GM21529 (cell line): ENCODE data around the gene RNF144A.
"Not testable (repeated sequence)": the region's sequence is repeated elsewhere in the genome, so short reads cannot be mapped to it uniquely, and the experiment has no call there.

Experiments
- ATAC-seq: cut with Tn5 transposase; IDR thresholded peaks from one replicate; pipeline ENCODE4 v1.9.1; 2021; ENCODE audit not compliant: unreplicated experiment

The RNF144A gene, protein sequence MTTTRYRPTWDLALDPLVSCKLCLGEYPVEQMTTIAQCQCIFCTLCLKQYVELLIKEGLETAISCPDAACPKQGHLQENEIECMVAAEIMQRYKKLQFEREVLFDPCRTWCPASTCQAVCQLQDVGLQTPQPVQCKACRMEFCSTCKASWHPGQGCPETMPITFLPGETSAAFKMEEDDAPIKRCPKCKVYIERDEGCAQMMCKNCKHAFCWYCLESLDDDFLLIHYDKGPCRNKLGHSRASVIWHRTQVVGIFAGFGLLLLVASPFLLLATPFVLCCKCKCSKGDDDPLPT

GRCh38 chr2:6917071-6917760 lies at the start of gene RNF144A:
Gene RNF144A, plus strand, starts transcription at chr2:6917412. Its CDS starts 79,515 bp downstream, at chr2:6996927.
- peak; percentile 81 for ATAC-seq

- ATAC-seq: peak; percentile 80
Measured at GRCh38 chr2:6872394-6872793, 44.8 kb upstream of the RNF144A start.

- no peak for ATAC-seq
Measured at GRCh38 chr2:6874032-6874431, 43.2 kb upstream of the RNF144A start.

DNA sequence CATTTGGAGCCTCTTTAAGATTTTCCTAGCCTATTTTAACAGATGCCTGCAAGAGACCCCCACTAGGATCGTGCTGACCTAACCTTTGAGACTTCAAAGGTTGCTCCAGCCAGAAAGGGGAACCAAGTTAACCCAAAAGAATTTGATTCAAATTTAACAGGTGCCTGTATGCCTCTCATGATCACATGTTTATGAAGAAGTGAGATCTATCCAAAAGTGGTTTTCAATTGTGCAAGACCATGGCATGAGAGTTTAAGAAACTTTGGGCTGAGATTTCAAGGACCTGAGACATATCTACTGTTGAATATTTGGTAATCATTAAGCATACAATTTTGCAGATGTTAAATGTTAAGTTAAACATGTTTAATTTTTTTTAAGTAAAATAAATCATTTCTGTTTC lies 40.9 kb upstream of the RNF144A start:
- ATAC-seq: no peak

DNA sequence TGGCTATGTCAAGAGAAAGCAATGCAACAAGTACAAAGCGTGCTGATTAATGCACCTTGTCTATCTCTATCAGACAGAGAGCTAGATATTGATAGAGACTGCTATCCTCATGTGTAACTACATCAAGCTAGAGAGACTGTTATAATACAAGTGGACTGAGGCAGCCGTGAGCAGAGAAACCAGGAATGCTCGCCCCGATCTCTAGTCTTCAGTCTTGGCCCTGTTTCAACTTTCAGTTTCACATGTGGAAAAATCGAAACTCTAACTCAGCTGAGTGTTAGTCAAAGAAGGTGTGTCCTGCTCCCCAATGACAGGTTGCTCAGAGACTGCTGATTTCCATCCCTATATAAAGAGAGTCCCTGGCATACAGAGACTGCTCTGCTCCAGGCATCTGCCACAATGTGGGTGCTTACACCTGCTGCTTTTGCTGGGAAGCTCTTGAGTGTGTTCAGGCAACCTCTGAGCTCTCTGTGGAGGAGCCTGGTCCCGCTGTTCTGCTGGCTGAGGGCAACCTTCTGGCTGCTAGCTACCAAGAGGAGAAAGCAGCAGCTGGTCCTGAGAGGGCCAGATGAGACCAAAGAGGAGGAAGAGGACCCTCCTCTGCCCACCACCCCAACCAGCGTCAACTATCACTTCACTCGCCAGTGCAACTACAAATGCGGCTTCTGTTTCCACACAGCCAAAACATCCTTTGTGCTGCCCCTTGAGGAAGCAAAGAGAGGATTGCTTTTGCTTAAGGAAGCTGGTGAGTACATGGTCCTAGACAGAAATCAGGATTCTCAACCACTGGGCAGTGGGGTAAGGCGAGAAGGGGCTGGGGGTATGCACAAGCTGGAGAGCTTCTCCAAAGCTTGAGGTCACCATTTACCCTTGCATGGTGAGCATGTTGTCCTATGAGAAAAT lies 39.6 kb upstream of the RNF144A start, which contains the start of gene RSAD2:
Gene RSAD2, plus strand, starts transcription at position 376 of the 903 bp plus-strand sequence. Its CDS starts 24 bp downstream, at position 400.
- peak; percentile 78 for ATAC-seq

- no peak for ATAC-seq
Measured at GRCh38 chr2:6878549-6878948, 38.7 kb upstream of the RNF144A start.

DNA sequence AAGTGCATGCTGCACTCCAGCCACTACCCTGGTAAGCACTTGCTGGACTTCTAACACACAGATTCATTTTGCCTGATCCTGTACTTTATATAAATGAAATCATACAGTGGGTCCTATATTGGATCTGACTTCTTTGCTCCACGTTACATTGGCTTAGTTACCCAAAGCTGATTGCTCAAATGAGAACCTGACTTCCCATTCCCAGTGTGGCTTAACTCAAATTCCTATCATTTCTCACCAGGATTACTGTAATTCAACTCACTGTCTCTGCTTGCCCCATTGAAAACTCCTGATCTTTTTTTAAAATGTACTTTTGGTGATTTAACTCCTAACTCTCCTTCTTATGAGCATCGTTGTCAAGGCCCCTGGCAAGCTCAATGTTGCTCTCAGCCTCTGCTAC lies 38.2 kb upstream of the RNF144A start:
- ATAC-seq: no peak

GRCh38 chr2:6880200-6880733 lies 36.9 kb upstream of the RNF144A start:
- no peak for ATAC-seq

GRCh38 chr2:6881046-6881445 lies 36.2 kb upstream of the RNF144A start:
- ATAC-seq: no peak

GRCh38 chr2:6881516-6881915 lies 35.7 kb upstream of the RNF144A start:
- ATAC-seq: no peak

DNA sequence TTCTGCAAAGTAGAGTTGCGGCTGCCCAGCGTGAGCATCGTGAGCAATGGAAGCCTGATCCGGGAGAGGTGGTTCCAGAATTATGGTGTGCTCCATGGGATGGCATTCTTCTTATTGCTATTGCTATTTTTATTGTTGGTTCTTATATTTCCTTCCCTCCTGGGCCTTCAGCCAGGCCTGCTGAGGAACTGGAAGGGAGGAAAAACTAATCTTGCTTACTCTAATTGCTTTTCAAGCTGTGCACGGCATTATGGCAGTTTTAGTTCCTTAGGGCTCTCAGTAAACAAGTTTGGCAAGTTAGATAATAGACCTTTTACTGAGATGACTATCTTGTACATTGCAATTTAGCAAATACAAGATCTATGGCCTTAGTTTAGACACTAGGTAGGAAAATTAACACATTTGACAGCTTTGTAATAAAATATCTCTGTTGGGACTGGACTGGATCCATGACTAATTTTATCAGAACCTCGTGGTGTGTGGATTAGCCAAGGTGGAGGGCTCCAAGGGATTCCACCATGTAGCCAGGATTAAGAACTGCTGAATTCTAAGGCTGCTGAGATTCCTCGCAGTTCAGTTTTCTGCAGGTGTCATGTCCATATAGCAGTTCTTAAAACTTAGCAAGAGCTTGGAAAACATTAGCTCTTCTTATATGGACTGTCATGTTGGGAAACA lies 33.6 kb upstream of the RNF144A start:
- no peak for ATAC-seq

- no peak for ATAC-seq
Measured at GRCh38 chr2:6885551-6885950, 31.7 kb upstream of the RNF144A start.

DNA sequence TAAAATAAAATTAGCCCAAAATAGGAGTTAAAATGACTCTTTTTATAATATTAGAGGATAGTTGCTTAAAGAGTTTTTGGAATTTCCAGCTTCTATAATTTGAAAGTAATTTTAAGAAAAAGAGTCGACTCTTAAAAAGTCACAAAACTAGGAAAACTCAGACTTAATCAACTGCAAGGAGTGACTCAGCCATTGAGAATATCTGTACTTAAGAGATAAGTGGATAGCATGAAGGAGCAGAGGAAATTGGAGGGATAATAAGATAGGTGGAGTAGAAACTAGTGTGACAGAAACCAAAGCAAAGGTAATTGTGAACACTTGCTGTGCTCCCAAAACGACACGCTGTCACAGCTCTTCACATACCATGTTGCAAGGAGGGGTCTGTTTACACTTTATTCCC lies 31.2 kb upstream of the RNF144A start:
- ATAC-seq: no peak

- no peak for ATAC-seq
Measured at GRCh38 chr2:6887751-6888192, 29.4 kb upstream of the RNF144A start.

GRCh38 chr2:6888724-6889123 lies 28.5 kb upstream of the RNF144A start:
- ATAC-seq: no peak

DNA sequence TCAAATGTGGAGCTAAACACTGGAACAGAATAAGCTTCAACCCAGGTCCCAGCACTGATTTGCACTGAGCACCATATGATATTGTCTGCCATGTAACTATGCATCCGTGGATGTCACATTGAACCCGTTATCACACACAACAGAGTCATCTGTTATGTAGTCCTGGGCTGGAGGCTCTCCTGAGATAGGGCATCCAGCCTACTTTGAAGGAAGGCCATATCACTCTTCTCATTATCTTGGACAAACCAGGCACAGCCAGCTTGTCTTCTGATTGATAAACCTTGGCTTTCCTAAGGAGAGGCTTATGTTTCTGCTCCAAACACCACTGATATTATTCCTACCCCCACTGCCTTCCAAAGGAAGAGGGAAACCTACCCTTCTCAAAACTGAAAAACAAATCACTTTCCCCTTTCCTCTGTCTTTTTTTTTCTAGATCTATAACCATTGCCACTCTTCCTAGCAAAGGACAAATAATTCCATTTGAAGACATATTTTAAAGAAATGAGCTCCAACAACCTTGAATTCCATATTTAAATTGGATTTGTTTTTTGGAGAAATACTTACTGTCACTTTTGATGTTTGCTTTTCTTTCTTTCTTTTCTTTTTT lies 23.2 kb upstream of the RNF144A start:
- ATAC-seq: no peak

- peak; percentile 74 for ATAC-seq
Measured at GRCh38 chr2:6896930-6897759, 20.1 kb upstream of the RNF144A start.

DNA sequence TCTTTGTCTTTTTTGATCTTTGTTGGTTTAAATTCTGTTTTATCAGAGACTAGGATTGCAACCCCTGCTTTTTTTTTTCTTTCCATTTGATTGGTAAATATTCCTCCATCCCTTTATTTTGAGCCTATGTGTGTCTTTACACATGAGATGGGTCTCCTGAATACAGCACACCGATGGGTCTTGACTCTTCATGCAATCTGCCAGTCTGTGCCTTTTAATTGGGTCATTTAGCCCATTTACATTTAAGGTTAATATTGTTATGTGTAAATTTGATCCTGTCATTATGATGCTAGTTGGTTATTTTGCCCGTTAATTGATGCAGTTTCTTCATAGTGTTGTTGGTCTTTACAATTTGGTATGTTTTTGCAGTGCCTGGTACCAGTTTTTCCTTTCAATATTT lies 14.6 kb upstream of the RNF144A start:
- not testable (repeated sequence) for ATAC-seq

- ATAC-seq: no peak
Measured at GRCh38 chr2:6905668-6906067, 11.5 kb upstream of the RNF144A start.
